MM.1S (cell line): ENCODE measurements around the gene SLC12A3.

Source experiments
- EZH2 ChIP-seq: fragments of 300-600 bp; sonication (generic); optimal IDR thresholded peaks from 2 replicates; pipeline ENCODE3; 2017; ENCODE audit warnings: low read depth, mild to moderate bottlenecking, antibody characterized with exemption, low read length, mixed read lengths
- TF ChIP-seq, protein P1 (sequence below): fragments of 300-600 bp; sonication (generic); IDR thresholded peaks from 2 replicates; pipeline ENCODE4 v1.5.1; 2016; ENCODE audit warnings: antibody characterized with exemption, low read length, mixed read lengths

DNA sequence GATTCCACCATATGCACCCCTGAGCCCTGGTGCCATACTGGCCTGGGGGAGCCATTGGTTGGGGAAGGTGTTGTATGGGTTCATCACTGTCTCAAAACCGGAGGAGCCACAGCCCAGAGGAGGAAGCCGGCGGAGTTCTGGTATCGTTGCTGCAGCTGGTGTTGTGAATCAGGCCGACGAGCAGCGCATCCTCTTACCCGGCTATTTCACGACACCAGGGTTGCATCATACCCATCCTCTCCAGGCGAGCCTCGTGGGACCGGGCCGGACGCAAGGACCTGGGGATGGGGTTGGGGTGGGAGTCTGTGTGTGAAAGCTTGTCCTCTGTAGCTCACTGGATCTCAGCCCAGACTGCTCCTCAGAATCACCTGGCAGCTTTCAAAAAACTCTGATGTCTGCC is 6.6 kb upstream of the SLC12A3 start:
- TF ChIP-seq EZH2, result no peak
- TF ChIP-seq, protein P1, sequence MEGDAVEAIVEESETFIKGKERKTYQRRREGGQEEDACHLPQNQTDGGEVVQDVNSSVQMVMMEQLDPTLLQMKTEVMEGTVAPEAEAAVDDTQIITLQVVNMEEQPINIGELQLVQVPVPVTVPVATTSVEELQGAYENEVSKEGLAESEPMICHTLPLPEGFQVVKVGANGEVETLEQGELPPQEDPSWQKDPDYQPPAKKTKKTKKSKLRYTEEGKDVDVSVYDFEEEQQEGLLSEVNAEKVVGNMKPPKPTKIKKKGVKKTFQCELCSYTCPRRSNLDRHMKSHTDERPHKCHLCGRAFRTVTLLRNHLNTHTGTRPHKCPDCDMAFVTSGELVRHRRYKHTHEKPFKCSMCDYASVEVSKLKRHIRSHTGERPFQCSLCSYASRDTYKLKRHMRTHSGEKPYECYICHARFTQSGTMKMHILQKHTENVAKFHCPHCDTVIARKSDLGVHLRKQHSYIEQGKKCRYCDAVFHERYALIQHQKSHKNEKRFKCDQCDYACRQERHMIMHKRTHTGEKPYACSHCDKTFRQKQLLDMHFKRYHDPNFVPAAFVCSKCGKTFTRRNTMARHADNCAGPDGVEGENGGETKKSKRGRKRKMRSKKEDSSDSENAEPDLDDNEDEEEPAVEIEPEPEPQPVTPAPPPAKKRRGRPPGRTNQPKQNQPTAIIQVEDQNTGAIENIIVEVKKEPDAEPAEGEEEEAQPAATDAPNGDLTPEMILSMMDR, result no peak
